ENCODE measurements around the gene DGKD.

DGKD gene

DNA sequence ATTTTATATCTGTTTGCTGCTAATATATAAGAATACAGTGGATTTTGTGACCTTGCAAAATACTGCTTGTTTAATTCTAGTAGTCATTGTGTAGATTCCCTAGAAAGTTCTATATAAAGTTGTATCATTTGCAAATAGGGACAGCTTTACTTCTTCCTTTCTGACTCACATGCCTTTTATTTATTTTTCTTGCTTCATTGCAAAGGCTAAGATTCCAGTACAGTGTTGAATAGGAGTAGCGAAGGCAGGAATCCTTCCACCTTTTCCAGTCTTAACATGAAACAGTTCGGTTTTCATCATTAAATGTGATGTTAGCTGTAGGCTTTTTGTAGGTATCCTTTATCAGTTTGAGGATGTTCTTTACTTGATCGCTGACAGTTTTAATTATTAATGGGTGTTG is 58.1 kb downstream of the DGKD start:
- DNase-seq (ENCODE audit: low spot score): no peak

DNA sequence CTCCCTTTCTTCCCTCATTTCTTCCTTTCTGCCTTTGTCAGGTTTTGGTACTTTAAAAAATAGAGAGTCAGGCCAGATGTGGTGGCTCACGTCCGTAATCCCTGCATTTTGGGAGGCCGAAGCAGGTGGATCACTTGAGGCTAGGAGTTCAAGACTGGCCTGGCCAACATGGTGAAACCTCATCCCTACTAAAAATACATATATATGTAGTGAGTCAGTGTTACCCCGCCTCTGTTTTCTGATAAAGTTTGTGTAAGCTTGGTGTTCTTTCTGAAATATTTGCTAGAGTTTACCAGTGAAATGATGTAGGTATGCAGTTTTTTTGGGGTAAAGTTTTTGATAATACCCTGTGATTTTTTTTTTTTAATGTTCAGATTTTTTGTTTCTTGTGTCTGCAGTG is 58.8 kb downstream of the DGKD start:
- no peak for DNase-seq (ENCODE audit: low spot score)

DNA sequence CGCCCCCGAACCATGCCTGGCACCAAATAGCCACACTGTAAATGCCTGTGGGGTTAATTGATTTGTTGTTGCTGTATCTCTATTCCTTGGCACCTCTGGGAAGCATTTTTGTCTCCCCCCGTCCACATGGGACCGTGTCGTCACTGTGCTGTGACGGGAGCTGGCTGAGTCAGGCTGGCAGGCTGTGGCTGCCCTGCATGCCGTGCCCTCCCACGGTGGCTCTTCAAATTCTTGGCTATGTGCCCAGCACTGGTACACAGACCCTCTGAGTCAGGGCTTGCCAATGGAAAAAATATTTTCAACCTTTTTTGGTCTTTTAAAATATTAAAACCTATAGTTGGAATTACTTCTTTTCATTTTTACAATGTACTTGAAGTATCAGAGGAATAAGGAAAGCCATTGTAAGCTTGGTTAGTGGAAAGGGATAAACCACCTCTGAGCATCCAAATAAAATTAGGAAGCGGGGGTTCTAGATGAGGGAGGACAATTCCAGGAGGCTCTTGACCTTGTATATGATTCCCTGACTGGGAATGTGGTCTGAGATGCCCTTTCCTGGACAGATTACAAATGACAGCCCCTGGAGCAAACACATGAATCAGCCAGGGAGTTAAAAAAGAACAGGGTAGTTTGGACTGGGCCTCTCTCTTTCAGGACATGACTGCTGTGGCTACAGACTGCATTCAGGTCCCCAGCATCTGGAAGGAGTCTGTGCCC is 59.4 kb downstream of the DGKD start:
- no peak for DNase-seq (ENCODE audit: low spot score)

DNA sequence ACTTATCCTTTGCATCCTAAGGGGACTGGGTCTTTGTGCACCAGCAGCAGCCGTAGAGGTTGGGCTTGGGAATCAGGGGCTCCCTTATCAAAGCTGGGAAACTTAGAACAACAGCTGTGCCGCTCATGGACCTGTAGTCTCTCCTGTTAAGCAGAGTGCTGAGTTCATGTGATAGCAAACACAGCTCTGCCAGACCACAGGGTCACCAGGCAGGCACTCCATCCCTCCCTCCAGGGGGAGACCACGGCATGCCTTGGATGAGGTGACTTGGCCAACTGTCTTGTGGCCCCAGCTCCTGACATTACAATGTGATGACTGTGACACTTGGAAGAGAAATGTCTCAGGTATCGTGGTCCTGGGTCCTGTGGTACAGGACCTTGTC is 60.0 kb downstream of the DGKD start:
- DNase-seq (ENCODE audit: low spot score): no peak

DNA sequence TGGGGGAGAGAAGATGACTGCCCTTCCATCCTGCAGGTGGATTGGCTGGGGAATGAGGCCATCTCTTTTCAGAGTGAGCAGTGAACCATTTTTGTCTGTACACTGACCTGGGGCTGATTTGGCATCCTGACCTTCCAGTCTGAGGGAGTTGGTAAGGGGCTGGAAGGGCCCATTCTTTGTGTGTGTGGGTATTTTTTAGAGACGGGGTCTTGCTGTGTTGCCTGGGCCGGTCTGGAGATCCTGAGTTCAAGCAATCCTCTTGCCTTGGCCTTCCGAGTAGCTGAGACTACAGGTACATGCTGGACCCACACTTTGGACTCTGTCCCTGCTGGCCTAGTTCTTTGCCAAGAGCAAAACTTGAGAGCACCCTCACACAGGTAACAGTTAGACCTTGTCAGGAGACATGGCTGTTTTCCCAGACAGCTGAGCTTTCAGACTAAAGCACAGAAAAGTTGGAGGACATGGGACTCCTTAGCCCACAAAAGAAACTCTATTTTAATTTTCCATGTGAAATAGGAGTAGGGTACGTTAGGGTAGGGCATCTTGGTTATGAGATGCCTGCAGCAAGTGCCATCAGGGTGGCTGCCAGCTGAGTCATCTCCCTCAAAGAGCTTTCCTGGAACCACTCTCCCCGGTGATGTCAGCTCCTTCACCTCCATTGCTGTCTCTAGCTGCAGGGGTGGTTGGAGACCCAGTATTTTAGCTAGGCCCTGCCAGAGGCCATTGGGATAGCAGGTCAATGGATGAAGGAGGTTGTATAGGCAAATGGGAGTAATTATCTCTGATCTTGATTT is 60.7 kb downstream of the DGKD start:
- no peak for DNase-seq (ENCODE audit: low spot score)

DNA sequence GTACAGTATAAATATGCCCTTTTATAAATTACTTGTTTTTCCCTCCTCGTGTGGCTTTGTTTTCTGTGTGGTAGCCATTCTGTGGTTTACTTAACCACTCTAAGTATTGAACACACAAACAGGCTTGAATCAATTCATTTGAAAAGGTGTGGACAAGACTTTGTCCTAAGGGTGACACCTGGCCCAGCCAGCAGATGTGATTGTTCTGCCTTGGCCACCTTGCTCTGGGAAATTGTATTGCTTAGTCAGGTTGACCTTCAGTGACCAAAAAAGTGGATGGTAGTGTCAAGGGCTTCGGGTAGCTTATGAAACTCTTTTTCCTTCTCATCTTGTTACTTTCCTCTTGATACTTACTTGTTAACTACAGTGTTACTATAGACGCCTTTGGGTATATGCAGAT is 61.9 kb downstream of the DGKD start:
- DNase-seq (ENCODE audit: low spot score): no peak

DNA sequence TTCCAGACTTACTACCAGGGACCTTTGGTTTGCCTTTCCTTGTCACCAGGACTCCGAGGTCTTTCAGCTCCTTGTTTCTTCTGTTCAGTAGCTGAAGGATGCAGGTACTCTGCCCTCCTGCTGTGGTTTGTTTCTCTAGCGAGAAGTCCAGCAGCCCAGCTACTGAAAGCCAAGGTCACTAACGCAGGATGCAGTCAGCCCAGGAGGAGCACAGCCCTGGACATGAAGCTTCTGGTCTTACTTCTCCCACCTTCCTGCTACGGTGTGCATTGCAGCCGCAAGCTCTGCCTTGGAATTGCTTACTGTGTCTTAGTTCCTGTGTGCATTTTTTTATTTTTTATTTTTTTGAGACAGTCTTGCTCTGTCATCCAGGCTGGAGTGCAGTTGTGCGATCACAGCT is 62.4 kb downstream of the DGKD start:
- DNase-seq (ENCODE audit: low spot score): no peak

DNA sequence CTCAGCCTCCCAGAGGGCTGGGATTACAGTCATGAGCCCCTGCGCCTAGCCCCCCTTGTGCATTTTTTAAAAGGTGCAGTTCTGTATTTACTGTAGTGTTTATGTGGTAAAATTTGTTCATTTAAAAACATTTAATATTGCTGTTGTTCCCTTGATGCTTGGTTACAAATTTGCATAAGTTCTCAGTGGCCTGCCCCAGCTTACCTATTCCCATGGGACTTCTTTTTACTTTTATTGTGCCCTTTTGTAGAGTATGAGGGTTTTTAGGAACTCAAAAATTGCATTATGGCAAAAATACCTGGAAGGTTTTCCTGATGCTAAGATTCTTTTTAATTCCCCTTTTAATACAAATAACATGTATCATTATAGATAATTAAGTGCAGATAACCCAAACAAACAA is 63.0 kb downstream of the DGKD start:
- no peak for DNase-seq (ENCODE audit: low spot score)

DNA sequence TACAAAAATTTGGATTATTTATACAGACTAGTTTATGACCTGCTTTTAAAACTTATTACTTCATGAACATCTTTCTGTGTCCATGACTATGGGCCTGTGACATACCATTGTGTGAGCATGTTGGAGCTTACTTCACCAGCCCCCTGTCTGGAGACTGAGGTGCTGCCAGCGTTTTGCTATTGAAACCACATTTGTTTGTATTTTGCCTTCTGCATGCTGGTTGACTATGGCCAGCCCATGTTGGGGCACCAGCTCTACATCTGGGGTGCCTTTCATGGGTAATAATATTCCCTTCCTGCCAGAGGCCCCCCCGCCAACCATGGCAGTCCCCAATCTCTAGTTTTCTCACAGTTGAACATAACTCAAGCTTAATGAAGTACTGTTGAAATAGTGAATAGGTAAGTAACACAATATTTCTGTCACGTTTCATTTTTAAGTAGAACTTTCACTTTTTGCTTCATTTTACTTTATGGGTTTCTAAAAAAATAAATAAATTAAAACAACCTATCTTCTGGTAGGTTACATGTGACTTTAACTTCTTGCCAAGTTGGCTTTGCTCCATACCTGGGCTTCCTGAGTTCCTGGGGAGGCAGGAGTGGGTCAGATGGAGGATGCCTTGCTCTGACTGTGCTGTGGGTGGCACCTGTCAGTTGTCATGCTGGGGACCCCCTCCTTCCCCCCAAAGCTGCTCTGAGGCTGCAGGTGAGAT is 63.9 kb downstream of the DGKD start:
- DNase-seq (ENCODE audit: low spot score): no peak

DNA sequence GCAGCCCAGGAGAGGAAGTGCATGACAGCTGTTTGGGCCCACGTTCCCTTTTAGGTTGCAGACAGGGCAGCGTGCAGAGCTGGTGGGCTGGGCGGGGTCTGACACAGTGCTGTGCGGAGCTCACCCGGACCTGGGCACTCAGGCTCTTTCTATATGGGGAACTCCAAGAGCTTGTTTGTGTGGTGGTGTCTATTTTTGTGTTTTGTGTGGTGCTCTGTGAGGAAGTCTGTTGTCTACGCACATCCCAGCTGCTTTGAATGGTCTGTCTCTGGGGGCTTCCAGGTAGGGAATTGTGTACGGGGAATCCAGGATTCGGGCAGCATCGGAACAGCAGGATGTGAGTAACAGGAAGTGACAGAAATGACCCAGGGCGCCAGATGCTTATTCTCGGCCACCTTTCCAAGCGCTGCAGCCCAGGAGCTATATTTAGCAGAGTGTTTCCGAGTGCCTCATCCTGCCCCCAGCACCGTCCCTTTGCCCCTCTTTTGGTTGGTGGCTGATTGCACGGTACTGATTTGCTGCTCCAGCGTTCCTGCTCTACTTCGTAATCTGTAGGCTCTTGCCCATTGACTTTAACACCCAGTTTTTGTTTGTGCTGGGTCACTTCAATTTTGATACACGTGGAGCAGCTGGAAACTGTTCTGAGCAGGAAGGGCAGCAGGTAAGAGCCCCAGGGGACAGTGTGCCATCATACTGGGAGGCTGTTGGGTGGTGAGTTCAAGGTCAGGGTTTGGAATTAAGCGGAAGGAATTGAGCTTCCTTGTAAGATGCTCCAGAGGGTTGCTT is 64.7 kb downstream of the DGKD start:
- DNase-seq (ENCODE audit: low spot score): no peak

DNA sequence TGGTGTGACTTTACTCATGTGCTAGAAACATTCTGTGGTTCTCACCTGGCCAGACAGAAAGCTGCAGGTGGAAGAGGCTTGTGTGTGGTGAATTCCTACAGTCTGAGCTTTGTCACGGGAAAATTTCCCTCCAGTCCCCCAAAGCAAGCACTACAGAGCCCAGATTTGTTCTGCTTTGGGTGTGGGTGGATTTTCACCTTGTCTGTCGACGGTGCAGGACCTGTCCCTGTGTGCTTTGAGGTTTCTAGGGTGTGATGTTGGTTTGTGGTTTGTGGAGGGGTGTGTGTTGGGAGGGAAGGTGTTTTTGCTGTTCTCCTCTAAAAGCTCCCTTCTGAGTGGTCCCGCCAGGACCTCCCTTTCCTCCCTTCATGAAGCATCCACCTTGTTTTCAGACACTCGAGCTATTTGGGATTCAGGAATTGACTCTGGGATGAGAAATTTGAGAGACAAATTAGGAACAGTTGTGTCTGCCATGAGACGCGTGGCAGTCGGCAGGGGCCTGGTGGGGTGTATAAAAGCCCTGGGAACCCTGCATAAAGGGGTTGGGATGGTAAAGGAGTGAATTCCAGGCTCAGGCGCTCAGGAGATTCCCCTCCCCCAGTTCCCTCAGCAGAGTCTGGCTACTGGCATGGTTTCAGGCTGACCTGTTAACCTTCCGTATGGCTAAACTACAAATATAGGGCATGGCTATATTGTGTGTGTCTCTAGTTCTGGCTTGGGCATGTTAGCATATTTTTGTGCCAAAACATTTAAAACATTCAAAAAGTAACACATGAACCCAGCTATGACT is 65.5 kb downstream of the DGKD start:
- DNase-seq (ENCODE audit: low spot score): no peak

DNA sequence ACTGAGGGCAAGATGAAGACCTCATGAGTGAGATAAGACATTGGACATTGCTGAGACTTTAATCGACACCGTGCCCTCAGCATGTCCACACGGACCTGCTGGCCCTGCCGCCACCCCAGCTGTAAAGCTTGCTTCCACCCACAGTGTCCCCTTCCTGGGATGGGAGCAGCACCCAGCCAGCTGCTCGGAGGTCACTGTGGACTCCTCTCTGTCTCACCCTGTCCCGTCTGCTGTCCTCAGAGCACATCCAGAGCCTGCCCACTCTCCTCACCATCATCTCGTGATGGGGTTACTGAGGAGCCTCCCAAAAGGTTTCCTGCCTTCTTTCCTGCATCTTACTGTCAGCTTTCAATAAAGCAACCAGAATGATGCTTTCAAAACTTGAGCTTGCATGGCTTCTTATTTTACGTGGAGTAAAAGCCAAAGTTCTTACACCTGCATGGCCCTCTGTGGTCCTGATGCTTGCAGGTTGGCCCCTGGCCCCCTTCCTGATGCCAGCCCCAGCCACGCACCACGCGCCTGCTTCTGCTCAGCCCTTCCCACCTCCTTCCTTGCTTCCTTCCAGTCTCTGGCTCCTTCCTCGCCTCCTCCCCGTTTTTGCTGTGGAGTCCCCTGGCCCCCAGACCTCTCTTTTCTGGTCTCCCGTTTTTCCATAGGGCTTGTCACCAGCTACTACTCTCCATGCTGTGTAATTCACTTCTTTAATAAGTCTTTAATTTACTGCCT is 67.0 kb downstream of the DGKD start:
- no peak for DNase-seq (ENCODE audit: low spot score)

DNA sequence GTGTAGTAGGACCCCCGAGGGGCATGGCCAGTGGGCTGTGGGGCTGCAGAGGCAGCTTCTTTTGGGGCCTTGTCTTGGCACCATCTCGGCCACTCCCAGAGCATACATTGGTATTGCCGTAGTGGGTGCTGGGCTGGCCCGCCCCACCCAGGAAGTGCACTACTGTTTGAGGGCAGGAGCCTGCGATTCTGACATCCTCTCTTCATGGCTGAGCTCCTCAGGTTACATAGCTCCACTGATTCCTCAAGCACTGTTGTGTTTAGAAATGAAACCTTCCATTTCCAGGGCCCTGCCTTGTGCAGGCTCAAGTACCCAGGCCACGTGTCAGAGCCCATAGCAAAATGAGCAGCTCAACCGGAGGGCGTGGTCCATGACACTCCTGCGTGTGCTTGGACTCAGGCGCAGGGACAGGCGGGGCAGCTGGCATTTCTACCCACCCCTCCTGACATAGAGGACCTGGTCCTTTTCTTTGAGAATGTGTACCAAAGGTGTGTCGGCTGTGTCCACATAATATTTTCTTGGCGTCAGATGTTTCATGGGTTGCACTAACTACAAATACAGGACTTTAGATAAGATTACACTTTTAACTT is 67.9 kb downstream of the DGKD start:
- DNase-seq (ENCODE audit: low spot score): no peak

DNA sequence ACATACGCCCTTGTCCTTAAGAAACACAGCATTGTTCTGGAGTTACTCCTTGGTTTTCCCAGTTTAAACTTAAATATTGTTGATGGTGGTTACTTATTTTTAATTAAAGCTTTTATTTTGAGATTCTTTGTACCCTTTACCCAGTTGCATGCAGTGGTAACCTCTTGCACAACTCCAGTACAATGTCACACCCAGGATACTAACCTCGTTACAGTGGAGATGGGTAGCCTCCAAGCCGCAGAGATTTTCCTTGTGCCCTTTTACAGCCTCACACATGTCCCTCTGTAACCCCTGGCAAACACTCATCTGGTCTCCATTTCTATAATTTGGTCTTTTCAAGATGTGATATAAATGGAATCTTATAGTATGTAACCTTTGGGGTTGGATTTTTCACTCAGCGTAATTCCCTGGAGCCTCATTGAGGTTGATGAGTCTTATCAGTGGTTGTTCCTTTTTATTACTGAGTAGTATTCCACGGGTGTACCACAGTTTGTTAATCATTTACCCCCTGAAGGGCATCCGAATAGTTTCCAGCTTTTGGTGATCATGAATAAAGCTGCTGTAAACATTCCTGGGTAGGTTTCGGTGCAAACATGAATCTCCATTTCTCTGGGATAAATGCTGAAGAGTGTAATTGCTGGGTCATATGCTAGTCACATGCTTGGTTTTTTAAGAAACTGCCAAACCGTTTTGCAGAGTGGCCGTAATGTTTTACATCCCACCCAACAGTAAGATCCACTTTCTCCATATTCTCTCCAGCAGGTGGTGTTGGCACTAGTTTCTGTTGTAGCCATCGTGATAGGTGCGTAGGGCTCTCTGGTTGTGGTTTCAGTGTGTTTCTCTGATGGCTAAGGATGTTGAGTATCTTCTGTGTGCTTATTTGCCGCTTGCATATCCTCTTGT is 68.6 kb downstream of the DGKD start:
- no peak for DNase-seq (ENCODE audit: low spot score)

DNA sequence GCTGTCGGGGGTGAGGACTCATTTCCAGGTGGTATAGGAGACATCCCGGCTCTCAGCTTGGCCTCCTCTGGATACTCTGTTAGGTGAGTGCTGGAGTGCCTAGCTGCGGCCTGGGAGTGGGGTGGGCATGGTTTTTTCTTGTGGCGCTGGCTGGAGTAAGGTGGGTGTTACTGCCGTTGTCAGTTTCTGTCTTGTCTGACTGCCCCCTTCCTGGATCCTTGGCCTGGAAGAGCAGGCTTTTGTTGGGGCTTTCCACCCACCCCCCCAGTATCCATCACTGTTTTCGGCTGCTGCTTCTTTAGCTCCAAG is 69.2 kb downstream of the DGKD start:
- DNase-seq (ENCODE audit: low spot score): no peak

DNA sequence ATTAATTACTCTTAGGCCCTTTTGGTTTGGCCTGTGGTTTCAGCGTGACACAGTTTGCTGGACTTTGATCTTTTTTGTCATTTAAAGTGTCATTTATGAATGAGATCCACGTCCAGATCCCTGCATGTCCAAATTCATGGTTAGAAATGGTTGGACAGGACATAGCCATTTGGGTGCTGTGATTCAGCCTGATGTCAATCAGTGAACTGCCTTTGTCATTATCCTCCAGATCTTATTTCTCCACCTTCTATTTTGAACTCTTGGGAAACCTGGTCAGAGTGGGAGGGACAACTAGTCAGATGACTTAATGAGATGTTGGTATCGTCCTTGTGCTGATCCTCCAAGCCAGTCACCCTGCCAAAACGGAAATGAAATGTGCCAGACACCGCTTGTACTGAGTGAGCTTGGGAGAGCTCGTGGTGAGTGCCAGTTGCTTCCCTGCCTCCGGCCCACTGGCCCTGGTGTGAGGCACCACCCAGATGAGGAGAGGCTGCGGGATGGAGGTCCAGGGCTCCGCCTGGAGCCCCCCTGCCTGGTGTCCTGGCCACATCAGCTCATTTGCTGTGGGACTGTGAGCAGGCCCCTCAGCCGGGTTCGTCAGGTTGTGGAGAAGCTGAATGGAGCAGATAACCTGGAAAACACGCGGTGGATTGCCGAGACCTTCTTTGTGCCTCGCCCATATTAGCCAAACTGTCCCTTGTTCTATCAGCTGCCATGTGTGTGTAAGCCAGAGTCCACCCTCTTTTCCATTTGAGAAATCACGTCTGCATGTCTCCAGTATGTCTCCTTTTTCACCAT is 70.1 kb downstream of the DGKD start:
- no peak for DNase-seq (ENCODE audit: low spot score)

DNA sequence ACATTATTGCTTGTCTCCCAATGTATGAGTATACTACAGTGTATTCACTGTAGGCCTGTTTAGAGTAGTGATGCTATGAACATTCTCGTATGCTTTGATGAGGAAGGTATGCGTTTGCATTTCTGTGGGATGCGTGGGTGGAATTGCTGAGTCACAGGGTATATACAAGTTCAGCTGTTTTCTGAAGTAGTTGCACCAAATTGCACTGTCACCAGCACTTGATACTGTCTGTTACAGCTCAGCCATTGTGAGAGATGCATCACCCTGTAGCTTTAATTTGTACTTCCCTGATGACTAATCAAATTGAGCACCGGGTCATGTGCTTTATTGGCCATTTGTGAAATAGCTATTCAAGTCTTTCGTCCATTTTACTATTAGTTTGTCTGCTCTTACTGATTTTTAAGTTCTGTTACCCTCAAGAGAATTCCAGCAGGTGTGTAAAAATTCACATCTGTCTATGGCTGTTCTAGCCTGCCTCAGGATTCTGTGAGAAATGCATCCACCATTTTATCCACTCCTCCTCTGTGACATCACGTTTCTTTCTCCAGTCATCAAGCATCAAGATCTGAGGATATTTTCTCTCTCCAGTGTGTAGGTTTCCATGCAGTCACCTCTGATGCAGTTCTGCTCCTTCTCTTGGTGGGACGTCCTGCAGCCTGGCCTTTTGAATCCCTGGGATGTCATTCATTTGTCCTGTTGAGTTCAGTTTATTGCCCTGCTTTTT is 72.5 kb downstream of the DGKD start:
- no peak for DNase-seq (ENCODE audit: low spot score)

DNA sequence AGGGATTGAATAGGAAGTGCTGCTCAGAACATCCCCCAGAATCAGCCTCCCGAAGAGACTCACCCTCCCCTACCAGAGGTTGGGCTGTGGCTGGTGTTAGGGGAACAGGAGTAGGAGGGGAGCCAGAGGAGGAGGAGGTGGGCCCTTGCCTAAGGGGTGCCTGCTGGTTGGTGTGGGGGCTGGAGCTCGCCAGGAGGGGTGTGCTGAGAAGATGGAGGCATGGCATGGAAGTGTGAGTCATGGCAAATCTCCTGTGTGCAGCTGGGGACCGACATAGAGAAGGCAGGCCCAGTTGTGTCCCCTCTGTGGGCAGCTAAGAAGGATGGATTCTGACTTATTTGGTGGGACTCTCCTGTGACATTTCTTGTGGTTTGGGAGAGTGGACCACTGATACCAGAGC is 73.7 kb downstream of the DGKD start:
- no peak for DNase-seq (ENCODE audit: low spot score)
